ENCODE results near the gene MAB21L3. TPM values are rescaled to one million over a fixed set of nuclear protein-coding genes. Genes with fewer than 3 reads are reported as not detected.

Gene MAB21L3
- total and polyA plus RNA-seq, 2 experiments from 2014 or later = not detected

DNA sequence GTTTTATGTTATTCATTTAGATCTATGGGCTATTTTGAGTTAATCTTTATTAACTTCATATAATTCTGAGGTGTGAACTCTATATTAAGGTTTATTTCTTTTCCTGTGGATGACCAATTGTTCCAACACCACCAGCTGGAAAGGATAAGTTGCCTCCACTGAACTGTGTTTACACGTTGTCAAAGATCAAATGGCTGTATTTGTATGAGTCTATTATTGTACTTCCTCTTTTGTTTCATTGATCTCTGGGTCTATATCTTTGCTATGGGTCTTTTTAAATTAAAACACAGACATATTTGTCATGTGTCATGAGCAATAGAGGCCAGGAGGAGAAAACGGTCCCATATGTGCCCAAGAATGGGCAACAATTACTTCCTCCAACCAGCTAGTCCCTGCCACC is 5.2 kb upstream of the MAB21L3 start (continued):
- TF ChIP-seq, protein P1, sequence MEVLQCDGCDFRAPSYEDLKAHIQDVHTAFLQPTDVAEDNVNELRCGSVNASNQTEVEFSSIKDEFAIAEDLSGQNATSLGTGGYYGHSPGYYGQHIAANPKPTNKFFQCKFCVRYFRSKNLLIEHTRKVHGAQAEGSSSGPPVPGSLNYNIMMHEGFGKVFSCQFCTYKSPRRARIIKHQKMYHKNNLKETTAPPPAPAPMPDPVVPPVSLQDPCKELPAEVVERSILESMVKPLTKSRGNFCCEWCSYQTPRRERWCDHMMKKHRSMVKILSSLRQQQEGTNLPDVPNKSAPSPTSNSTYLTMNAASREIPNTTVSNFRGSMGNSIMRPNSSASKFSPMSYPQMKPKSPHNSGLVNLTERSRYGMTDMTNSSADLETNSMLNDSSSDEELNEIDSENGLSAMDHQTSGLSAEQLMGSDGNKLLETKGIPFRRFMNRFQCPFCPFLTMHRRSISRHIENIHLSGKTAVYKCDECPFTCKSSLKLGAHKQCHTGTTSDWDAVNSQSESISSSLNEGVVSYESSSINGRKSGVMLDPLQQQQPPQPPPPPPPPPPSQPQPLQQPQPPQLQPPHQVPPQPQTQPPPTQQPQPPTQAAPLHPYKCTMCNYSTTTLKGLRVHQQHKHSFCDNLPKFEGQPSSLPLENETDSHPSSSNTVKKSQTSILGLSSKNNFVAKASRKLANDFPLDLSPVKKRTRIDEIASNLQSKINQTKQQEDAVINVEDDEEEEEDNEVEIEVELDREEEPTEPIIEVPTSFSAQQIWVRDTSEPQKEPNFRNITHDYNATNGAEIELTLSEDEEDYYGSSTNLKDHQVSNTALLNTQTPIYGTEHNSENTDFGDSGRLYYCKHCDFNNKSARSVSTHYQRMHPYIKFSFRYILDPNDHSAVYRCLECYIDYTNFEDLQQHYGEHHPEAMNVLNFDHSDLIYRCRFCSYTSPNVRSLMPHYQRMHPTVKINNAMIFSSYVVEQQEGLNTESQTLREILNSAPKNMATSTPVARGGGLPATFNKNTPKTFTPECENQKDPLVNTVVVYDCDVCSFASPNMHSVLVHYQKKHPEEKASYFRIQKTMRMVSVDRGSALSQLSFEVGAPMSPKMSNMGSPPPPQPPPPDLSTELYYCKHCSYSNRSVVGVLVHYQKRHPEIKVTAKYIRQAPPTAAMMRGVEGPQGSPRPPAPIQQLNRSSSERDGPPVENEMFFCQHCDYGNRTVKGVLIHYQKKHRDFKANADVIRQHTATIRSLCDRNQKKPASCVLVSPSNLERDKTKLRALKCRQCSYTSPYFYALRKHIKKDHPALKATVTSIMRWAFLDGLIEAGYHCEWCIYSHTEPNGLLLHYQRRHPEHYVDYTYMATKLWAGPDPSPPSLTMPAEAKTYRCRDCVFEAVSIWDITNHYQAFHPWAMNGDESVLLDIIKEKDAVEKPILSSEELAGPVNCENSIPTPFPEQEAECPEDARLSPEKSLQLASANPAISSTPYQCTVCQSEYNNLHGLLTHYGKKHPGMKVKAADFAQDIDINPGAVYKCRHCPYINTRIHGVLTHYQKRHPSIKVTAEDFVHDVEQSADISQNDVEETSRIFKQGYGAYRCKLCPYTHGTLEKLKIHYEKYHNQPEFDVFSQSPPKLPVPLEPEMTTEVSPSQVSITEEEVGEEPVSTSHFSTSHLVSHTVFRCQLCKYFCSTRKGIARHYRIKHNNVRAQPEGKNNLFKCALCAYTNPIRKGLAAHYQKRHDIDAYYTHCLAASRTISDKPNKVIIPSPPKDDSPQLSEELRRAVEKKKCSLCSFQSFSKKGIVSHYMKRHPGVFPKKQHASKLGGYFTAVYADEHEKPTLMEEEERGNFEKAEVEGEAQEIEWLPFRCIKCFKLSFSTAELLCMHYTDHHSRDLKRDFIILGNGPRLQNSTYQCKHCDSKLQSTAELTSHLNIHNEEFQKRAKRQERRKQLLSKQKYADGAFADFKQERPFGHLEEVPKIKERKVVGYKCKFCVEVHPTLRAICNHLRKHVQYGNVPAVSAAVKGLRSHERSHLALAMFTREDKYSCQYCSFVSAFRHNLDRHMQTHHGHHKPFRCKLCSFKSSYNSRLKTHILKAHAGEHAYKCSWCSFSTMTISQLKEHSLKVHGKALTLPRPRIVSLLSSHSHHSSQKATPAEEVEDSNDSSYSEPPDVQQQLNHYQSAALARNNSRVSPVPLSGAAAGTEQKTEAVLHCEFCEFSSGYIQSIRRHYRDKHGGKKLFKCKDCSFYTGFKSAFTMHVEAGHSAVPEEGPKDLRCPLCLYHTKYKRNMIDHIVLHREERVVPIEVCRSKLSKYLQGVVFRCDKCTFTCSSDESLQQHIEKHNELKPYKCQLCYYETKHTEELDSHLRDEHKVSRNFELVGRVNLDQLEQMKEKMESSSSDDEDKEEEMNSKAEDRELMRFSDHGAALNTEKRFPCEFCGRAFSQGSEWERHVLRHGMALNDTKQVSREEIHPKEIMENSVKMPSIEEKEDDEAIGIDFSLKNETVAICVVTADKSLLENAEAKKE (CRISPR knock-in tag; IDR thresholded peaks at IDR 0.05) = no peak
- no peak for TF ChIP-seq POLR2AphosphoS5 (IDR thresholded peaks at IDR 0.05; ENCODE audit: low read depth)
- no peak for TF ChIP-seq NANOG (IDR thresholded peaks at IDR 0.05; ENCODE audit: borderline replicate concordance)

DNA sequence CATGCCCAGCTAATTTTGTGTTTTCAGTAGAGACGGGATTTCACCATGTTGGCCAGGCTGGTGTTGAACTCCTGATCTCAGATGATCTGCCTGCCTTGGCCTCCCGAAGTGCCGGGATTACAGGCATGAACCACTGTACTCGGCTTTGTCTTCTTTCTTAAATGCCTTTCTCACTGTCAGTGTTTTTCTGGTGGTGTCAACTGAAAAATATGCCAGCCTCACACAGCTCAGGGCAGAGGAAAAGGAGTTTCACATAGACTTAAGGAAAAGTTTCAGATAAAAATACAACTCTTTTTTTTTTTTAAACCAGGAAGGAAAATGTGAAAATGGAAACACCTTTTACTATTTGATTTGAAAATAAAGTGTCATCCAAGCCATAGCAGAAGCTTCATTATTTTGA is 4.6 kb upstream of the MAB21L3 start:
- Histone ChIP-seq H3K9me2 (ENCODE audit: insufficient read depth) (0 out of 2 replicates have a peak, but pooled peaks cover 3% of the 10 kb centered on the region), H3K4me2 (no peak overlapping the region), H3F3A (replicated peaks; ENCODE audit: low read depth) (no peaks in the 10 kb centered on the region), H3K27ac (ENCODE audit: low read depth) (no peak overlapping the region), H3K4me3 (no peak overlapping the region), H3K27me3 (ENCODE audit: insufficient read depth) (no peaks in the 10 kb centered on the region), H2AFZ (no peak overlapping the region), H3K79me2 (replicated peaks; ENCODE audit: insufficient read depth) (no peaks in the 10 kb centered on the region), H4K20me1 (replicated peaks; ENCODE audit: insufficient read depth) (no peaks in the 10 kb centered on the region), H3K4me1 (ENCODE audit: insufficient read depth) (no peaks in the 10 kb centered on the region), H3K36me3 (ENCODE audit: insufficient read depth) (no peaks in the 10 kb centered on the region)
- no peaks in the 10 kb centered on the region for H3K36me3 Mint-ChIP-seq (ENCODE audit: low read depth)
- ATAC-seq = no peak
- TF ChIP-seq, protein P1 (CRISPR knock-in tag; IDR thresholded peaks at IDR 0.05) = no peak
- TF ChIP-seq, protein P2, sequence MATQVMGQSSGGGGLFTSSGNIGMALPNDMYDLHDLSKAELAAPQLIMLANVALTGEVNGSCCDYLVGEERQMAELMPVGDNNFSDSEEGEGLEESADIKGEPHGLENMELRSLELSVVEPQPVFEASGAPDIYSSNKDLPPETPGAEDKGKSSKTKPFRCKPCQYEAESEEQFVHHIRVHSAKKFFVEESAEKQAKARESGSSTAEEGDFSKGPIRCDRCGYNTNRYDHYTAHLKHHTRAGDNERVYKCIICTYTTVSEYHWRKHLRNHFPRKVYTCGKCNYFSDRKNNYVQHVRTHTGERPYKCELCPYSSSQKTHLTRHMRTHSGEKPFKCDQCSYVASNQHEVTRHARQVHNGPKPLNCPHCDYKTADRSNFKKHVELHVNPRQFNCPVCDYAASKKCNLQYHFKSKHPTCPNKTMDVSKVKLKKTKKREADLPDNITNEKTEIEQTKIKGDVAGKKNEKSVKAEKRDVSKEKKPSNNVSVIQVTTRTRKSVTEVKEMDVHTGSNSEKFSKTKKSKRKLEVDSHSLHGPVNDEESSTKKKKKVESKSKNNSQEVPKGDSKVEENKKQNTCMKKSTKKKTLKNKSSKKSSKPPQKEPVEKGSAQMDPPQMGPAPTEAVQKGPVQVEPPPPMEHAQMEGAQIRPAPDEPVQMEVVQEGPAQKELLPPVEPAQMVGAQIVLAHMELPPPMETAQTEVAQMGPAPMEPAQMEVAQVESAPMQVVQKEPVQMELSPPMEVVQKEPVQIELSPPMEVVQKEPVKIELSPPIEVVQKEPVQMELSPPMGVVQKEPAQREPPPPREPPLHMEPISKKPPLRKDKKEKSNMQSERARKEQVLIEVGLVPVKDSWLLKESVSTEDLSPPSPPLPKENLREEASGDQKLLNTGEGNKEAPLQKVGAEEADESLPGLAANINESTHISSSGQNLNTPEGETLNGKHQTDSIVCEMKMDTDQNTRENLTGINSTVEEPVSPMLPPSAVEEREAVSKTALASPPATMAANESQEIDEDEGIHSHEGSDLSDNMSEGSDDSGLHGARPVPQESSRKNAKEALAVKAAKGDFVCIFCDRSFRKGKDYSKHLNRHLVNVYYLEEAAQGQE (IDR thresholded peaks at IDR 0.05; ENCODE audit: unreplicated experiment) = no peak
- DNase-seq (ENCODE audit: low spot score) = no peak
- H3K27ac Mint-ChIP-seq = no peak overlapping the region
- H3K4me1 Mint-ChIP-seq = peaks cover 3% of the 10 kb centered on the region; the same call in 1 of the 3 replicates
- H3K9me3 Mint-ChIP-seq = no peaks in the 10 kb centered on the region
- no peaks in the 10 kb centered on the region for H3K27me3 Mint-ChIP-seq (ENCODE audit: insufficient read depth, low read depth, poor library complexity)
- H3K4me3 Mint-ChIP-seq = no peak overlapping the region

Measured in GM23338 (cell line).